ENCODE measurements around the gene GBF1. TPM values are rescaled to one million over a fixed set of nuclear protein-coding genes. Genes with fewer than 3 reads are reported as not detected.

Gene GBF1
- polyA plus RNA-seq, 12 donors = 29.2 to 56.2 (median 50.1) TPM; not detected in 1

DNA sequence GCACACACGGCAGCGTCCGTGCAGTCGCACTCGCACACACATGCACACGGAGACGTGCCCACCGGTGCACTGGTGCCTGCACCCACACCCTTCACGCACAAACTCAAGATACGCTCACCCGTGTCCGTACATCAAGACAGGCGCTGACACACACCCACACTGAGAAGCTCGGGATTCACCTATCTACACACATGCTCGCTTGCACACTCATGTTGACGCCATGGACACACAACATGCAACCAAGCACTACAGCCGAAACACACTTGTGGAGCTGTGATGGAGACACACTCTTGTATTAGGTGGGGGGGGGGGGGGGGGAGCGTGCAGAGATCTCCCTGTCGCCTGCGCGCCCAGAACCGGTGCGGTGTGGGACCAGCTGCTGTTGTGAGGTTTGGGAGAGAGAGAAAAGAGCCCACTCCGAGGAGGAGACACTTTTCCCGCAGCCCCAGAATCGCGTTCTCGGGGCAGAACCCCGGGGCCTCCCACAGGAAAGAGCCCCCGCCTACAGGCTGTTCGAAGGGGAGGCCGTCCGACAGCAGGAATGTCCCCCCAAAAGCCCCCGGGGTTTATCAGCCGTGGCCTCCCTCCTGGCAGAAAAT, 149.6 kb downstream of the GBF1 start:
- no peak for DNase-seq

GRCh38 chr10:102395400-102396316, 150.3 kb downstream of the GBF1 start, which contains the start of gene NFKB2:
Gene NFKB2, plus strand, starts transcription at chr10:102395705. Its CDS starts 255 bp downstream, at chr10:102395960.
- DNase-seq = peak; percentile 95

- no peak for DNase-seq
Observed at GRCh38 chr10:102396317-102396650, 151.0 kb downstream of the GBF1 start.

DNA sequence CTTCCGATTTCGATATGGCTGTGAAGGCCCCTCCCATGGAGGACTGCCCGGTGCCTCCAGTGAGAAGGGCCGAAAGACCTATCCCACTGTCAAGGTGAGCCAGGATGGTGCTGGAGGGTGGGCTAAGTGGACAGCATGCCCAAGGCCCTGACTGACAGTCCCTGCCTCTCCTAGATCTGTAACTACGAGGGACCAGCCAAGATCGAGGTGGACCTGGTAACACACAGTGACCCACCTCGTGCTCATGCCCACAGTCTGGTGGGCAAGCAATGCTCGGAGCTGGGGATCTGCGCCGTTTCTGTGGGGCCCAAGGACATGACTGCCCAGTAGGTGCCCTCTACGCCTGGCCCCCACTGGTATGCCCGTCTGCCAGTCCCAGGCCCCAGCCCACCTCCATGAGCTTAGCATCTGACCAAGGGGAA, 151.4 kb downstream of the GBF1 start:
- DNase-seq = no peak

DNA sequence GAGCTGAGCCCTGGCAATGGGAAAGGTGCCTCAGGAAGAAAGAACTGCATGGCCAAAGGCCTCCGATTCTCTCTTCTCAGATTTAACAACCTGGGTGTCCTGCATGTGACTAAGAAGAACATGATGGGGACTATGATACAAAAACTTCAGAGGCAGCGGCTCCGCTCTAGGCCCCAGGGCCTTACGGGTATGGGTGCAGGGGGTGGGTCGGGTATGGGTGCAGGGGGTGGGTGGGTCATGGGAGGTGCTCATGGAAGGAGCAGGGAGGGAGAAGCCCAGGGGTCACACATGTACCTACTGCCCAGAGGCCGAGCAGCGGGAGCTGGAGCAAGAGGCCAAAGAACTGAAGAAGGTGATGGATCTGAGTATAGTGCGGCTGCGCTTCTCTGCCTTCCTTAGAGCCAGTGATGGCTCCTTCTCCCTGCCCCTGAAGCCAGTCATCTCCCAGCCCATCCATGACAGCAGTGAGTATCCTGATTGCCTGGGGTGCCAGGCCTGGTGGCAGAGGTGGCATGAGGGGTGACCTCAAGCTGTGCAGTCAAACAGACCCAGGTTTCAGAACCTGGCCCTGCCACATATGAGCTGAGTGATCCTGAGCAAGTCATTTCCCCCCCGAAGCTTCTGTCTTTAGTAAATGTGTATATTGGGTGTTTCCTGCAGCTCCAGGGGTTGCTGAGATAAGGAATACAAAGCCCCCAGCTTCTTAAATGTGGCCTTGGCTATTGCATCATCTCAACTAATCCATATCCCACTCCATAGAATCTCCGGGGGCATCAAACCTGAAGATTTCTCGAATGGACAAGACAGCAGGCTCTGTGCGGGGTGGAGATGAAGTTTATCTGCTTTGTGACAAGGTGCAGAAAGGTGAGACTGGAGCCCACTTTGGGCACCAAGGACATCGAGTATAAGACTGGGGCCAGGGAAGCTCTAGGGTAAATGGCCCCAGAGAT, 152.2 kb downstream of the GBF1 start:
- DNase-seq = no peak

DNA sequence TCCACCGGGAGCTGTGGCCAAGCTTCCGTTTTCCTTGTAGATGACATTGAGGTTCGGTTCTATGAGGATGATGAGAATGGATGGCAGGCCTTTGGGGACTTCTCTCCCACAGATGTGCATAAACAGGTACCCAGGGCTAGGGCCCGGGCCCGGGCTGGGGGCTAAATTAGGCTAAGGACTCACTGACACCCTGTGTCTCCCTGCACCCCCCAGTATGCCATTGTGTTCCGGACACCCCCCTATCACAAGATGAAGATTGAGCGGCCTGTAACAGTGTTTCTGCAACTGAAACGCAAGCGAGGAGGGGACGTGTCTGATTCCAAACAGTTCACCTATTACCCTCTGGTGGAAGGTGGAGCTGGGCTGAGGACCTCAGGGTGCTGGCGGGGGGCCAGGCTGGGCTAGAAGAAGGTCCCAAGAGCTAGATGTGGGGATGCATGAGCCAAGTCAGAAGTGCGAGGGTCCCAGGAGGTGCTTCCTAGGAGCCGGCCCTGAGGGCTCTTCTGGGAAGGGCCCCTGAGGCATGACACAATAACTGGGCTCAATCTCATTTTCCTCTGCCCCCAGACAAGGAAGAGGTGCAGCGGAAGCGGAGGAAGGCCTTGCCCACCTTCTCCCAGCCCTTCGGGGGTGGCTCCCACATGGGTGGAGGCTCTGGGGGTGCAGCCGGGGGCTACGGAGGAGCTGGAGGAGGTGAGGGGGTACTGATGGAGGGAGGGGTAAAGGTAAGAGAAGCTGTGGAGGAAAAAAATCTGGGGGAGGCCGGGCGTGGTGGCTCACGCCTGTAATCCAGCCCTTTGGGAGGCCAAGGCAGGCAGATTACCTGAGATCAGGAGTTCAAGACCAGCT, 153.1 kb downstream of the GBF1 start:
- no peak for DNase-seq

DNA sequence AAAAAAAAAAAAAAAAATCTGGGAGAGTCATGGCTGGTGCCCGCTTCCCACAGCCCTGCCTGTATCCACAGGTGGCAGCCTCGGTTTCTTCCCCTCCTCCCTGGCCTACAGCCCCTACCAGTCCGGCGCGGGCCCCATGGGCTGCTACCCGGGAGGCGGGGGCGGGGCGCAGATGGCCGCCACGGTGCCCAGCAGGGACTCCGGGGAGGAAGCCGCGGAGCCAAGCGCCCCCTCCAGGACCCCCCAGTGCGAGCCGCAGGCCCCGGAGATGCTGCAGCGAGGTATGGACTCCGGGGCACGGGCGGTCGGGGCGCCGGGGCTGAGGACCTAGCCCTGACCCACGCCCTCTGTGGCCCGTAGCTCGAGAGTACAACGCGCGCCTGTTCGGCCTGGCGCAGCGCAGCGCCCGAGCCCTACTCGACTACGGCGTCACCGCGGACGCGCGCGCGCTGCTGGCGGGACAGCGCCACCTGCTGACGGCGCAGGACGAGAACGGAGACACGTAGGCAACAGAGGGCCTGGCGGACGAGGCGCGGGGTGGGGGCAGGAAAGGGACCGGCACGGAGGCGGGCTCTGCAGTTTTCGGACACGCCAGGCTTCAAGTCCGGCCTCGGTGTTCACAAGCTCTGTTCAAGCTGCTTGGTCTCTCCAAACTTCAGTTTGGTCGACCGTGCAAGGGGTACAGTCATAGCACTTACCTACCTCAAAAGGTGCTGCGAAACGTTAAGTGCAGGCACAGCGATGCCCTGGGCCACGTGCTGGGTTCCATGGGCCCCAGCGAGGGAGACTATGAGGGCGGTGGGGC, 154.1 kb downstream of the GBF1 start:
- DNase-seq = peak; percentile 92

- DNase-seq = no peak
Observed at GRCh38 chr10:102400076-102400475, 154.7 kb downstream of the GBF1 start.

- no peak for DNase-seq
Observed at GRCh38 chr10:102400598-102401341, 155.4 kb downstream of the GBF1 start.

DNA sequence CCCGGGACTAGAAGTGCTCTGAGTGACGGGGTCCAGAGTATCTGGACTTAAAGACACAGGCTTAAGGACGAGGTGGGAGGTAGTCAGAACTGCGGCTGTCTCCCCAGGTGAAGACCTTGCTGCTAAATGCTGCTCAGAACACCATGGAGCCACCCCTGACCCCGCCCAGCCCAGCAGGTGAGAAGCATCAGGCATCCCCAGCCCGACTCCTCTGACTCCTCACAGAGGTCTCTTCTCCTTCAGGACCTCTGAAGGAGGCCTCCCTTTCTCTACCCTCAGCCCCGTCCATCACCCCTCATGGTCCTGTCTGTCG, 156.0 kb downstream of the GBF1 start:
- DNase-seq = no peak

- DNase-seq = no peak
Observed at GRCh38 chr10:102401735-102402511, 156.6 kb downstream of the GBF1 start.

DNA sequence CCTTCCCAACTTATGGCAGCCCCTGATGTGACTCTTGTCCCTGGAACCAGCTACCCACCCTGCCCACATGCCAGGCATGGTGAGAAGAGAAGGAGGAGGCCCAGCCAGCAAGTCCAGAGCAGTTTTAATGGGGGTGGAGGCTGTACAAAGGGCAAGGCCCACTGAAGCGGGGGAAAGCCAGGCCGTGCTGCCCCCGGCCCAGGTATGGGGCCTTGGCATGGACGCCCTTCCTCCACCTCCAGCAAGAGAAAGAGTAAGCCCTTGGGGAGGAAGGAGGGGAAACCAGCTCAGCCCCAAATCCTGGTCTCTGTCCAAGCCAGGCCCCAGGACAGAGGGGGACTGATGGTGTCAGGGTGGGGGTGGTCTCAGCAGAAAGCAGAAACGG, 157.2 kb downstream of the GBF1 start:
- DNase-seq = no peak

DNA sequence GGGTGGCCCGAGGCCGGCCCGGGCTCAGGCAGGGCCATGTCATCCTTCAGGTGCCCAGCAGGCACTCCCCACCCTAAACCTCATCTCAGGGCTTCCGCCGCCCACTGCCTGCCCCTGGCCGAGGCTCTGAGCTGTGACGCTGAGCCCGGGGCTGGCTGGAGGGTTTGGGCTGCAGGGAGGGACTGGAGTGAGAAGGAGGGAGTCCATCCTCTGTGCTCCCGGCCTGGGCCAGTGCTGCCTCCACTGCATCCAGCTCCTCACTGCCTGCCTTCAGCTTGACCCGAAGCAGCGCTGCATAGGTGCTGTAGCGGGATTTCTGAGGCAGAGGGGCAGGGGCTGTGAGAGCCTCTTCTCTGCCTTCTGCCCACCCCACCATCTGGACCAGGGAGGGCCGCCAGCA, 157.8 kb downstream of the GBF1 start:
- no peak for DNase-seq

DNA sequence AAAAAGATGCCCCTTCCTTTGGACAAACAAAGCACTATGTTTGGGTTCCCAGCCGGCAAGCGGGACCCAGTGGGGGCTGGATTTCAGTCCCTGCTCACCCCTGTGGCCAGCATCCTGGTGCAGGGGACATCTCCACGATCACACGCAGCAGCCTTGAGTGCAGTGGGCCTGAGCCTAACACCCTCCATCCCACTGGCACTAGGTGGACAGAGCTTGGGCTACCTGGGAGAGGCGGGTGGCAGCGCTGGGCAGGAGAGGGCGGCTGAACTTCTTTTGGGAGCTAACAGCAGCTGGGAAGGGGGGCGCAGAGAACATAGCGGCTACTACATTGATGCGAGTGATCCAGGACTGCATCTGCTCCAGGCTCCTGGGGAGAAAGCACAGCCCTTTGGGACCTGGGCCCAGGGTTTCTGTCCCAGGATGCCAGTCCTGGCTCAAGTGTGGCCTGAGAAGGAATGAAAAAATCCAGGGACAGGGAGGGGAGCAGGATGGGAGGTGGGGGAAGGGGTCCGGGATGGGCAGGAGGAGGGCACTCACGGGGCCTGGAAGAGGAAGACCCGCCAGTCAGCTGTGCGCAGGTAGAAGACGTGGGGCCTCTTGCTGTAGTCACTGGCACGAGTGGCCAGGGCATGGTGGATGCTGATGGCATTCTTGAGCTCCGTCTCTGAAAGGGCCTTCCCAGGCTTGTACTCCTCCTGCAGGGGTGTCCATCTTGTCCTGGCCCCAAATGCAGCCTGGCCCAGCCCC, 159.2 kb downstream of the GBF1 start:
- DNase-seq = no peak

DNA sequence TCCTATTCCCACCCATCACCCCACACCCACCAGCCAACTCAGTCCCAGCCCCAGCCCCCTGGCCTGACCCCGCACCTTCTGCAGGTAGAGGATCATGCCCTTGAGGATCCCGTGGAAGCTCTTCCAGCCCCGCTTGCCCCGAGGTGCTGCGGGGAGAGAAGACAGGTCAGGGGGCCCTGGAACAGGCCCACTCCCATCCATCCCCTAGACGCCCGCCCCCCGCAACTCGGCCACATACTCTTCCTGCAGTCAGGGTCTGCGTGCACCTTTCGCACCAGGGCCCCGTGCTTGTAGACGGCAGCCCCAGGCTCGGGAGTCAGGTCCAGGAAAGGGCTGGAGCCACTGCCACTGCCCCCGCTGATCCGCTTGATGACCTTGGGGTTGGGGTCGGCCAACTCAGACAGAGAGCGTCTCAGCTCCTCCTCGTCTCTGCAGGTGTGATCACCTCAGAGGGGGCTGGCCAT, 159.8 kb downstream of the GBF1 start:
- DNase-seq = no peak

DNA sequence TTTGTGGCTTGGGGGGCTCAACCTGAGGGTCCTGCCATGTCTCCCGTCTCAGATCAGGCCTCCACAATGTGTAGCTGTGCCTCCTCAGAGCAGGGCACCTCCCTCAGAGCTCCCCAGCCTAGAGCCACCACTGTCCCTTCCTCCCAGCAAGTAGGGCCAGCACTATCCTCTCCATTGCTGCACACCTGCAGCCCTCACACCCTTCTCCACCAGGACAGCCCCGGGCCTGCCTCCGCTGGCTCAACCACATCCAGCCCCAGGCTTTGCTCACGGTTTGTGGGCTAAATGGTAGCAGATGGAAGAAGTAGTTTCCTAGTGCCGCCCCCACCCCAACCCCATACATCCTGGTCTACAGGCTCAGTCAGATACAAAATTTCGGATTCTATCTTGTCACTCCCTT, 160.3 kb downstream of the GBF1 start:
- no peak for DNase-seq

- no peak for DNase-seq
Observed at GRCh38 chr10:102406815-102407214, 161.5 kb downstream of the GBF1 start.
